ENCODE measurements around the gene C2CD5.

The C2CD5 gene

DNA sequence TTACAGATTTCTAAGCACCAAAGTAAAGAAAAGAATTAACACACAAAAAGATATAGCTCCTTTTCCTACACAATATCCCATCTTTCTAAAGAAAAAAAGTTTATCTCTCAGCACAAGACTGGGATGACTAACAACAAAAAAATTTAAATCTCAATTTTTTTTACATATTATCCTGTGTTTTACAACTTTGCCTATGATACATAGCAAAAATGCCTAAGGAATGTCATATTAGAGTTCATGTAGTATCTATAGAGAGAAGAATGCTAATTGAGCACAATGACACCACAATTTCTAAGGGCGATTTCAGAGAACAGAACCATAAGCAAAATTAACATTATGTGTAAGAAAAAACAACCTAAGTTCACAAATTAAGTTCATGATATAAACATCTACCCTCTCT lies 16.3 kb downstream of the C2CD5 start:
- Histone ChIP-seq H3K79me2 (ENCODE audit: insufficient read depth, low read length) (no peaks in the 10 kb centered on the region), H3F3A (ENCODE audit: insufficient read depth) (no peaks in the 10 kb centered on the region; the same call in 1 of the 2 replicates), H3K27ac (ENCODE audit: low read depth, low read length) (no peak overlapping the region), H3K4me3 (ENCODE audit: insufficient read depth, low read length, poor library complexity, severe bottlenecking) (no peak overlapping the region), H3K36me3 (ENCODE audit: low read length) (peaks cover 29% of the 10 kb centered on the region), H3K9me2 (replicated peaks; ENCODE audit: insufficient read depth, low read length) (no peaks in the 10 kb centered on the region), H3K27me3 (ENCODE audit: low read length) (no peaks in the 10 kb centered on the region), H3K4me2 (ENCODE audit: low read depth, low read length, poor library complexity, severe bottlenecking) (no peak overlapping the region), H3K9me3 (ENCODE audit: insufficient read depth, low read length) (peaks cover 8% of the 10 kb centered on the region; the same call in 1 of the 2 replicates), H4K20me1 (ENCODE audit: low read depth, low read length) (peaks cover 3% of the 10 kb centered on the region; the same call in 1 of the 2 replicates), H3K9ac (ENCODE audit: low read length) (no peak overlapping the region), H2AFZ (ENCODE audit: low read depth, low read length, severe bottlenecking) (no peak overlapping the region)
- TF ChIP-seq EZH2phosphoT487 (conservative IDR thresholded peaks at IDR 0.05; ENCODE audit: low read length): no peak
- TF ChIP-seq, protein P1, sequence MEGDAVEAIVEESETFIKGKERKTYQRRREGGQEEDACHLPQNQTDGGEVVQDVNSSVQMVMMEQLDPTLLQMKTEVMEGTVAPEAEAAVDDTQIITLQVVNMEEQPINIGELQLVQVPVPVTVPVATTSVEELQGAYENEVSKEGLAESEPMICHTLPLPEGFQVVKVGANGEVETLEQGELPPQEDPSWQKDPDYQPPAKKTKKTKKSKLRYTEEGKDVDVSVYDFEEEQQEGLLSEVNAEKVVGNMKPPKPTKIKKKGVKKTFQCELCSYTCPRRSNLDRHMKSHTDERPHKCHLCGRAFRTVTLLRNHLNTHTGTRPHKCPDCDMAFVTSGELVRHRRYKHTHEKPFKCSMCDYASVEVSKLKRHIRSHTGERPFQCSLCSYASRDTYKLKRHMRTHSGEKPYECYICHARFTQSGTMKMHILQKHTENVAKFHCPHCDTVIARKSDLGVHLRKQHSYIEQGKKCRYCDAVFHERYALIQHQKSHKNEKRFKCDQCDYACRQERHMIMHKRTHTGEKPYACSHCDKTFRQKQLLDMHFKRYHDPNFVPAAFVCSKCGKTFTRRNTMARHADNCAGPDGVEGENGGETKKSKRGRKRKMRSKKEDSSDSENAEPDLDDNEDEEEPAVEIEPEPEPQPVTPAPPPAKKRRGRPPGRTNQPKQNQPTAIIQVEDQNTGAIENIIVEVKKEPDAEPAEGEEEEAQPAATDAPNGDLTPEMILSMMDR (IDR thresholded peaks at IDR 0.05; ENCODE audit: insufficient read depth, low read length, poor library complexity, severe bottlenecking): no peak

DNA sequence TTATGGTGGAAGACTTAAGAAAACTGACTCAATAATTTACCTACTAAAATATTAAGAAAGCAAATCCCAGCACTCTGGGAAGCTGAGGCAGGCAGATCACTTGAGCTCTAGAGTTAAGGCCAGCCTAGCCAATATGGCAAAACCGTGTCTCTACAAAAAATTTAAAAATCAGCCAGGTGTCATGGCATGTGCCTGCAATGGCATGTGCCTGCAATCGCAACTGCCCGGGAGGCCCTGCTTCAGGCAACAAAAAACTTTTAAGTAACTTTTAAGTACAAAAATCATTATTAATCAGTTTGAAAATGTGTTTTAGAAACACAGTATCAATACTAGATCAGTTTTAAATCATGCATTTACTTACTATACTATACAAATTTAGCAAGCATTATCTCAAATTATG lies 17.5 kb downstream of the C2CD5 start:
- Histone ChIP-seq H3K27ac (ENCODE audit: low read depth, low read length) (no peak overlapping the region), H3F3A (ENCODE audit: insufficient read depth) (no peaks in the 10 kb centered on the region; the same call in 1 of the 2 replicates), H3K9me2 (replicated peaks; ENCODE audit: insufficient read depth, low read length) (no peaks in the 10 kb centered on the region), H4K20me1 (ENCODE audit: low read depth, low read length) (peaks cover 3% of the 10 kb centered on the region; the same call in 1 of the 2 replicates), H2AFZ (ENCODE audit: low read depth, low read length, severe bottlenecking) (no peak overlapping the region), H3K9me3 (ENCODE audit: insufficient read depth, low read length) (peaks cover 8% of the 10 kb centered on the region; the same call in 1 of the 2 replicates), H3K36me3 (ENCODE audit: low read length) (peaks cover 26% of the 10 kb centered on the region), H3K4me2 (ENCODE audit: low read depth, low read length, poor library complexity, severe bottlenecking) (no peak overlapping the region), H3K27me3 (ENCODE audit: low read length) (no peaks in the 10 kb centered on the region), H3K79me2 (ENCODE audit: insufficient read depth, low read length) (no peaks in the 10 kb centered on the region), H3K9ac (ENCODE audit: low read length) (no peak overlapping the region), H3K4me3 (ENCODE audit: insufficient read depth, low read length, poor library complexity, severe bottlenecking) (no peak overlapping the region)
- TF ChIP-seq EZH2phosphoT487 (conservative IDR thresholded peaks at IDR 0.05; ENCODE audit: low read length): no peak
- TF ChIP-seq, protein P1 (IDR thresholded peaks at IDR 0.05; ENCODE audit: insufficient read depth, low read length, poor library complexity, severe bottlenecking): no peak

DNA sequence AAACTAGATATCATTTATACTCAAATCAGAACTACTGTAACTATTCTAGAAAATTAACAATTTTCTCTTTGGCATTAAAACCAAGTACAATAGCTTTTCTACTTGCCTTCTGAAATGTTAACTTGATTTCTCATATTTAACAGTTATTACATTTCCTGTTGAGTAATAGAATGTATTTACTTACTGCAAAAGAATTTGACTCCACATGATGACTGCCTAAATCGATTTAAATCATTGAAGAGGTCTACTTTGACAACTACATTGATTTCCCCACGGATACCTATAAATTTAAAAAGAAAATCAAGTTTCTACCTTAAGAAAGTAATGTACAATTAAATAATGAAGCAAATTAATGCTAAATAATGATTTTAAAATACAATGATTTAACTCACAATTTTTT lies 18.9 kb downstream of the C2CD5 start:
- peaks cover 15% of the 10 kb centered on the region for H3K36me3 ChIP-seq (ENCODE audit: low read length)
- no peaks in the 10 kb centered on the region for H3K79me2 ChIP-seq (ENCODE audit: insufficient read depth, low read length)
- H3K27ac ChIP-seq (ENCODE audit: low read depth, low read length): no peak overlapping the region
- no peak overlapping the region for H3K4me2 ChIP-seq (ENCODE audit: low read depth, low read length, poor library complexity, severe bottlenecking)
- peaks cover 3% of the 10 kb centered on the region; the same call in 1 of the 2 replicates for H4K20me1 ChIP-seq (ENCODE audit: low read depth, low read length)
- H3K9ac ChIP-seq (ENCODE audit: low read length): no peak overlapping the region
- no peak for TF ChIP-seq EZH2phosphoT487 (conservative IDR thresholded peaks at IDR 0.05; ENCODE audit: low read length)
- TF ChIP-seq, protein P1 (IDR thresholded peaks at IDR 0.05; ENCODE audit: insufficient read depth, low read length, poor library complexity, severe bottlenecking): no peak
- no peaks in the 10 kb centered on the region for H3K9me3 ChIP-seq (ENCODE audit: insufficient read depth, low read length)
- H2AFZ ChIP-seq (ENCODE audit: low read depth, low read length, severe bottlenecking): no peak overlapping the region
- no peaks in the 10 kb centered on the region for H3K9me2 ChIP-seq (replicated peaks; ENCODE audit: insufficient read depth, low read length)
- H3F3A ChIP-seq (ENCODE audit: insufficient read depth): no peaks in the 10 kb centered on the region; the same call in 1 of the 2 replicates
- no peak overlapping the region for H3K4me3 ChIP-seq (ENCODE audit: insufficient read depth, low read length, poor library complexity, severe bottlenecking)
- H3K27me3 ChIP-seq (ENCODE audit: low read length): no peaks in the 10 kb centered on the region

Measured in SU-DHL-6 (cell line).